HG03139 (cell line): ENCODE results near the gene CLC.
"Not testable (repeated sequence)": the region's sequence is repeated elsewhere in the genome, so short reads cannot be mapped to it uniquely, and the experiment has no call there.

Source experiments
- ATAC-seq: cut with Tn5 transposase; IDR thresholded peaks from one replicate; pipeline ENCODE4 v1.9.1; 2021; ENCODE audit not compliant: unreplicated experiment

The CLC gene

DNA sequence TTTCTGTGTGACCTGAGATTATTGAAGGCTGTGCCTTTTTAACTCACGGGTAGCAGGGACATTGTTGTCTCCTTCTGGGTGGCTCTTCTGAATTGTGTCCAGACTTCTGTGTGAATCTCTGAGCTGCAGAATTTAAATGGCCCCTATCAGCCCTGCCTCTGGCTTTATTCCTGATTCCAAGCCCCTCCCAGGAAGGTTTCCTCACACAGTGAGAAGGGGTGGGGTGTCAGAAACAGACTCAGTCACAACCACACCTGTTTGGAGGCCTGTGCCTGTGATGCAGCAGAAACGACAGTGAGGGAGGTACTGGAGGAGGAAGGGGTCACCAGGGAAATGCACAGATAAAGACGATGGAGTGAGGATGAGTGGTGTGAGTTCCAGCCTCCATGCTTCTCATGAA is at the start of gene CLC:
CLC (minus strand) TSS at position 139 of the 400 bp plus-strand sequence; CDS start at position 62, 77 bp downstream.
- no peak for ATAC-seq

DNA sequence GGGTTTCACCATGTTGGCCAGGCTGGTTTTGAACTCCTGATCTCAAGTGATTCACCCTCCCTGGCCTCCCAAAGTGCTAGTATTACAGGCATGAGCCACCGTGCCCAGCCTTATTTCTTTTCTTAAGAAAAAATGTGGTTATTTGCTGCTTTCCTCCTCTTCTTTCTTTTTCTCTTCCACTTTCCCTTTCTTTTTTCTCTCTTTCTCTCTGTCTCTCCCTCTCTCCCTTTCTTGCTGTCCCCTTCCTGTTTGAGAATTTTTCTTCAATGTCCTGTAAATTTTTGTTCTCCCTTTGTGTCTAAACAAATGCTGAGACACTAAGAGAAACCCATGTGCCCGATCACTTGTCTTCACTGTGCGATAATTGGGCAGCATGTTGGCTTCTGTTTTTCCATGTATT is 43.1 kb upstream of the CLC start:
- ATAC-seq: no peak

DNA sequence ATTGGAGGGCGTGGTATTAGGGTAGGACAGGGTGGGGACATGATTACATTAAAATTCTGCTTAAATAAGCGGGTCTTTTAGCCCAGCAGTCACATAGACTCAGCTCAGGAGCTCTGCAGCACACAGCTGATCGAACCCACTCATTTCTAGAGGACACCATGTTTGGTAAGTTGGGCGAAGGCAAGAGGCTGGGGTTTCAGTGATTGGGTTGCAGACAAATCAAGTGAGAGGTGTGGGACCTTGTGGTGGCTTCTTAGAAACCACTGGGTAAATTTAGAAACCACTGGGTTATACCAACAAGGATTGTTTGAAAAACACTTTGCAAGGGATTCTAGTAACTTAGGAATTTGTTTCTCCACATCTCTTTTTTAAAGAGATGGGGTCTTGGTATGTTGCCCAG is 40.9 kb upstream of the CLC start, which contains the start of gene LEUTX:
LEUTX (plus strand) TSS at position 92 of the 400 bp plus-strand sequence; CDS start at position 159, 67 bp downstream.
- no peak for ATAC-seq

DNA sequence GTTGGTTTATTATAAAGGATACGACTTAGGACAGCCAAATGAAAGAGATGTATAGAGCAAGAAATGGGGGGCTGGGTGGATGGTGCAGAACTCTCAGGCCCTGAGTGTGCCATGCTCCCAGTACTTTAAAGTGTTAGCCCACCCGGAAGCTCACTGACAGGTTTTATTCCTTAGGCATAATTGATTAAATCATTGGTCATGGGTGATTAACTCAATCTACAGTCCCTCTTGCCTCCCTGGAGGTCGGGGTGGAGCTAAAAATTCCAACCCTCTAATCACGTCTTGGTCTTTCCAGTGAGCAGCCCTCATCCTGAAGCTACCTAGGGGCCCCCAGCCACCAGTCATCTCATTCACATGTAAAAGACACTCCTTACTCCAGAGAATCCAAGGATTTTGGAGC is 31.0 kb upstream of the CLC start:
- ATAC-seq: no peak

DNA sequence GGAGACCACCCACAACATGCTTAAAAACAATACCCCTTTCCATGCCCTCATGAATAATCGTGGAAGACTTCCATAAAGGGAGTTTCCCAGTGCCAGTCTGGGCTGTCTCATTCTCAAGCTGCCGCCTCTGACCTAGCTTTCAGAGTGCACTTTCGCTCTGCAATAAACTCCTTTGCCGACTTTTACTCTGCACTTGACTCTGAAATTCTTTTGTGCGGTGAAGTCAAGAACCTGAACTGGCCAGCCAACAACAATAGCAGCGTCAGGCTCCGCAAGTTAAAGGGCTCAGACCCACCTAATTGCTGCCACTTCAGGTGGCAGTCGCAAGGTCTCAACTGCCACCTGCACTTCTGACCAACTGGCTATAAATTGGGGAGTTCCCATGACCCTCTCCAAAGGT is 30.5 kb upstream of the CLC start:
- no peak for ATAC-seq

DNA sequence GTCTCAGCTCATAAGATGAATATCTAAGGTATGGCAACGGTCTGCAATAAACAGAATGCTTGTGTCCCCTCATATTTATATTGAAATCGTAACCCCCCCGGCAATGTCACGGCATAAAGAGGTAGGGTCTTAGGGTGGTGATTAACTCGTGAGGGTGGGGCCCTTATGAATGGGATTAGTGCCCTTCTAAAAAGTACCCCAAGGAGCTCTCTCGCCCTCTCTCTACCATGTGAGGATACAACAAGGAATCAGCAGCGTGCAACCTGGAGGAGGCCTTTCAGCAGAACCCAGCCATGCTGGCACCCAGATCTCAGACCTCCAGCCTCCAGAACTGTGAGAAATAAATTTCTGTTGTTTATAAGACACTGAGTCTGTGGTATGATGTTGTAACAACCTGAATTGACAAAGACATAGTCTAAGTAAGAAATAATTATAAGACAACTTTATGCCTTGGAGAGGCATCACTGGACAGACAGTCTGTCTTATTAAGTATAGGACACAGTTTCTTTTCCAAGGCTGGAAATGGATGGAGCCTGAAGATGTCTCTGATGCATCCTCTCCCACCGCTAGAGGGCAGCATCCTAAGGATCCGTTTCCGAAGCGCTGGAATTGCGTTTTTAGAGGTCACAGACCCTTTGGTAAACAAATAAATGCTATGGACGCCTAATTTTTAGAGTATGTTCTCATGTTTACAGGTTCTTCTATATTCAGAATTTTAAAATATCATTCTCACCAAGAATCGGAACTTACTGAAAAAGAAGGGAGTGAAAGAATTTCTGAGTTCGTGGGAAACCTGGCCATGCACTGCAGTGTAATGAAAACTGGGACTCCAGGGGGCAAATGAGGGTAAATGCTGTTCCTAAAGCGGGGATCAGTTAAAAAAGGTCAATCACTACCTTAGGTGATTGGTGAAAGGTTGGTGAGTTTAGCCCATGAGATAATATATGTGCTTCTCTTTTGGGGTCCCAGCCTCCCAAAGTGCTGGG is 27.6 kb upstream of the CLC start:
- ATAC-seq: no peak

DNA sequence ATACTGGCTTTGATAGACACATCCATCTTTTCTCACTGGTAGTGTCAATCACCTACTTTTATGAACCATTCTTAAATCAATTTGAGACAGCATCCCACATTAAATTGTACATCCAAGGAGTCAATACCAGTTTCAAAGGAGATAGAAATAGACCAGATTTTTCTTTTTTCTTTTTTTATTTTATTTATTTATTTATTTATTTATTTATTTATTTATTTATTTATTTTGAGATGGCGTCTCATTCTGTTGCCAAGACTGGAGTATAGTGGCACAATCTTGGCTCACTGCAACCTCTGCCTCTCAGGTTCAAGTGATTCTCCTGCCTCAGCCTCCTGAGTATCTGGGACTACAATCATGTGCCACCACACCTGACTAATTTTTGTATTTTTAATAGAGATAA is 24.0 kb upstream of the CLC start:
- ATAC-seq: not testable (repeated sequence)

DNA sequence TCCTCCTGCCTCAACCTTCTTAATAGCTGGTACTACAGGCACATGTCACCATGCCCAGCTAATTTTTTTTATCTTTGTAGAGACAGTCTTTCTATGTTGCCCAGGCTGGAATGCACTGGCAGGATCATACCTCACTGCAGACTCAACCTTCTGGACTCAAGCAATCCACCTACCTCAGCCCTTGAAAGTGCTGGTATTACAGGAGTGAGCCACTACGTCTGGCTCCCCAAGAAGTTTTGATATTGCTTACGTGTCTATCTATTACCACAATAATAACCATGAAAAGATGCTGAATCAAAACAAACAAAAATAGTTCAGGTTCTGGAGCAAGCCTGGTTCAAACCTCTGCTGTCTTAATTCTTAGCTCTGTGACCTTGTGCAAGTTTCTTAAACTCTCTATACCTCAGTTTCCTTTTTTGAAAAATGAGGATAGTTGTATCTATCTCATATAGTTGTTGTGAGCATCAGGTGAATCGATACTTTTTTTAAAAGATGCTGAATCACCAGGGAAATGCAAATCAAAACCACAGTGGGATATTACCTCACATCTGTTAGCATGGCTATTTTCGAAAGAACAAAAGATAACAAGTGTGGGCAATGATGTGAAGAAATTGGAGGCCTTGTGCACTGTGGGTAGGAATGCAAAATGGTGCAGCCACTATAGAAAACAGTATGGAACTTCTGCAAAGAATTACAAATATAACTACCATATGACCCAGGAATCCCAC is 21.8 kb upstream of the CLC start:
- no peak for ATAC-seq

DNA sequence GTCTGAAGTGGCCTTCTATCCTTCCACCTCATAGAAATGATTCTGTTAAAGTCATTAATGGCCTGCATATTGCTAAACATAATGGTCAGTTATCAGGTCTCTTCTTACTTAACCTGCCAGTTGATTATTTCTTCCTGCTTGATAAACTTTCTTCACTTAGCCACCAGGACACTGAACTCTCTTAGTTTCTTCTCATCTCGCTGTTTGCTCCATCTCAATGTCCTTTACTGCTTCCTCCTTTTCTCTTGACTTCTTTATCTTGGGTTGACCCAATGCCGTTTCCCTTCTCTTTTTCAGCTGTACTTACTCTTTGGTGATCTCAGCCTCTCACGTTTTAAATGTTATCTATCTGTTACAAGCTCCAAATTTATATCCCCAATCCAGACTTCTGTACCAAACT is 17.1 kb upstream of the CLC start:
- no peak for ATAC-seq

DNA sequence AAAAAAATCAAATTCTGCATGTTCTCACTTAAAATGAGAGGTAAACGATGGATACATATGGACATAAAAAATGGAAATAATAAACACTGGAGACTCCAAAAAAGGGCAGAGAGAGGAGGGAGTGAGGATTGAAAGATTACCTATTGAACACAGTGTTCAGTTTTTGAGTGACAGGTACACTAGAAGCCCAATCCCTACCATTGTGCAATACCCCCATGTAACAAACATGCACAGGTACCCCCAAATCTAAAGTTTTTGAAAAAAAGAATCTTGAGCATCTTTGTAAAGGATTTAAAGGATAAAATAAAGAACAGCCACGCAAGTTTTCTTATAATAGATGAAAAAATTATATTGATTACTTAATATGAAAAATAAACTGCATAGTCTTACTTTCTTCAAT is 16.7 kb upstream of the CLC start:
- ATAC-seq: no peak

DNA sequence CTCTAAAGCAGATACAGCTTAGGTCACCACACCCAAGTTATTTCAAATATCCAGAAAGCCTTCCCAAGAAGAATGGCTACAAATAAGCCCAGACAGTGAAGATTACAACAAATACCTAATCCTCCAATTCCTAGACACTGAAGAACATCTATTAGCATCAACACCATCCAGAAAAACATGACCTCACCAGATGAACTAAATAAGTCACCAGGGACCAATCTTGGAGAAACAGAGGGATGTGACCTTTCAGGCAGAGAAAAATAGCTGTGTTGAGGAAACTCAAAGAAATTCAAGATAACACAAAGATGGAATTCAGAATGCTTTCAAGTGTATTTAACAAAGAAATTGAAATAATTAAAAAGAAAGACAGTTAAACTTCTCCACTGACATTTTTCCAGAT is 15.0 kb upstream of the CLC start:
- ATAC-seq: no peak

DNA sequence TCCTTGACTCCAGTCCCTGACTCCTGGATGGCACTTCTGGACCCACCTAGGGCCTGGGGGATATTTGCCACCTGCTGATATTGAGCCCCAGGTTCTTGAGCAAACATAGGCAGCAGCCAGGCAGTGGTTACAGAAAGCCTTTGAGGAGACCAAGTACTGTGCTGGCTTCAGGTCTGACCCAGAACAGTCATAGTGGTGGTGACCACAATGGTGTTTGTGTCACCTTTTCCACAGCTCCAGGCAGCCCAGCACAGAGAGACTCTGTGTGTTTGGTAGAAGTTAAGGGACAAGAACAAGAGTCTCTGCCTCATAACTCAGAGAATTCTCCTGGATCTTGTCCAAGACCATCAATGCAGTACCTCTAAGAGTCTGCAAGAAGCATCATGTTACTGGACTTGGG is 14.6 kb upstream of the CLC start:
- no peak for ATAC-seq

DNA sequence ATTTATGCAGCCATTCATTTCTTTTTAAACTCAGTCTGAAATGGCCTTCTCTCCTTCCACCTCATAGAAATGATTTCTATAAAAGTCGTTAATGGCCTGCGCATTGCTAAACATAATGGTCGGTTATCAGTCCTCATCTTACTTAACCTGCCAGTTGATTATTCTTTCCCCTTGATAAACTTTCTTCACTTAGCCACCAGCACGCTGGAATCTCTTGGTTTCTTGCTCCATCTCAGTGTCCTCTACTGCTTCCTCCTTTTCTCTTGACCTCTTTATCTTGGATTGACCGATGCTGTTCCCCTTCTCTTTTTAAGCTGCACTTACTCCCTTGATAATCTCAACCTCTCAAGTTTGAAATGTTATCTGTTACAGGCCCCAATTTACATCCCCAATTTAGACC is 12.2 kb upstream of the CLC start:
- no peak for ATAC-seq

DNA sequence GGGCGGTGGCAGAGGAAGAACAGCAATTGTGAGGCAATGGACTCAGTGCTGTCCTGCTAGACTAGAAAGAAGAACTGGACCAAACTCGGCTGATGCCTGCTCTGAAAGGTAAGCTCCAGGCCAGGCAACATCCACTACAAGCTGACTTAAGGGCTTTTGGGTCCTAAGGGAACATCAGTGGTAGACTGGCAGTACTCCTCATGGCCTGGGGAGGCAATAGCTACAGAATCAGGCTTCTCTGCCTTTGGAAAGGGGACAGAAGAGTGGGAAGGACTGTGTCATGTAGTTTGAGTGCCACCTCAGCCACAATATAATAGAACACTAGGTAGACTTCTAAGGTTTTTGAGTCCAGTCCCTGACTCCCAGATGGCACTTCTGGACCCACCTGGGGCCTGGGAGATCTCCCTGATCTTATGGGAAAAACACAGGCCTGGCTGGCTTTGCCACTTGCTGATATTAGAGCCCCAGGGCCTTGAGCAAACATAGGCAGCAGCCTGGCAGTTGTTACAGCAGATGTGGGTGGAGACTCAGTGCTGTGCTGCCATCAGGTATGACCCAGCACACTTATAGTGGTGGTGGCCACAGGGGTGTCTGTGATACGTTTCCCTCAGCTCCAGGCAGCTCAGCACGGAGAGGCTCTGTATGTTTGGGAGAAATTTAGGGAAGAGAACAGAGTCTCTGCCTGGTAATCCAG is 9.2 kb upstream of the CLC start:
- ATAC-seq: no peak

DNA sequence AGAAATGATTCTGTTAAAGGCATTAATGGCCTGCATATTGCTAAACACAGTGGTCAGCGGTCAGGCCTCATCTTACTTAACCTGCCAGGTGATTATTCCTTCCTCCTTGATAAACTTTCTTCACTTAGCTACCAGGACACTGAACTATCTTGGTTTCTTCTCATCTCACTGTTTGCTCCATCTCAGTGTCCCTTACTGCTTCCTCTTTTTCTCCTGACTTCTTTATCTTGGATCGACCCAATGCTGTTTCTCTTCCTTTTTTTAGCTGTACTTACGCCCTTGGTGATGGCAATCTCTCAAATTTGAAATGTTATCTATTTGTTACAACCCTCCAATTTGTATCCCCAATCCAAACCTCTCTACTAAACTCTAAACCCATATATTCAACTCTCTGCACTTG is 7.8 kb upstream of the CLC start:
- no peak for ATAC-seq

DNA sequence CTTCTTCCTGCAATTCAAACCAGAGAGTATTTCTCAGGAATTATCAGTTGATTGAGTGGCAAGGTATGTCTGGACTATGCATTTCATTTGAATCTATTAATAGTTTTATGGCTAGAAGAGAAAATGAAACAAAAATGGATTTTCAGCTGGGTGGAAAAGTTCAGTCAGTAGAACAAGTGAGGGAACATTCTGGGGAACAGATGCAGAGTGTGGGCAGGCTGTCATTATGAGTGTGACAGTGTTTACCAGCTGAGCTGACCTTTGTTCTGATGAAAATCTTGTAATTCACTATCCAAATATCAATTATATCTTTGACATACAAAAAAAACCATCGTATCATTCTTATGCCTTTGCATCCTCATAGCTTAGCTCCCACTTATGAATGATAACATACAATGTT is 2.6 kb upstream of the CLC start:
- no peak for ATAC-seq

DNA sequence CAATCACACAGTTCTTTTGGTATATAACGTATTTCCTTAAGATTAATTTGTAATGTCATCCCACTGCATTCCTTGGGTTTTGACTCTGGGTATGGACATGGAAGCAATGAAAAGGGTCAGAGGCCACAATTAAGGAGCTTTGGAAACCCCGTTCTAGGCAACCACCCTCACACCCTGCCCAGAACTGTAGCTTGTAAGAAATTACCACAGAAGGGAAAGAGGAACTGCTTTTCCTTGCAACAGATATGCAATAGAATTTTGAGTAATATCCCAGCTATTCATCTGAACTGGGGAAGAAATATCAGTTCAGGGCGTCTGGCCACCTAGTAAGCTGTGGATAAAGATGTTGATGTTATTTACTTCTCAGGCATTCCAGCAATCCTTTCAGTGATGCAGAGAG is 985 bp upstream of the CLC start:
- no peak for ATAC-seq

DNA sequence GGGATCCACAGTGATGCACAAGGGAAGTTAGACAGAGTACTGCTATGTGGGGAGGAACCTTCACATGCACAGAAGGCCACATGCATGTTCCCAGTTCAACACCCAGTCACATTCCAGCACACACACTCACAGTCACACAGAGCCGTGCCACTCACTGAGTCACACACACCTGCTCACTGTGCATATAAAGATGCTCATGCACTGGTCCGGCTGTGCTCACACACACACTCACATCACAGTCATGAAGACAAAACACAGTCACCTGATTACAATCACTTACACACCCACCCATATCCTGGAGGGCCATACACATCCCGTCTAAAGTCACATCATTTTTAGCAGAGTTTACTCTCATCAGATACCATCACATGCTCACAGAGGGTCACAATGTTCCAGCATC is 478 bp downstream of the CLC start:
- ATAC-seq: no peak

DNA sequence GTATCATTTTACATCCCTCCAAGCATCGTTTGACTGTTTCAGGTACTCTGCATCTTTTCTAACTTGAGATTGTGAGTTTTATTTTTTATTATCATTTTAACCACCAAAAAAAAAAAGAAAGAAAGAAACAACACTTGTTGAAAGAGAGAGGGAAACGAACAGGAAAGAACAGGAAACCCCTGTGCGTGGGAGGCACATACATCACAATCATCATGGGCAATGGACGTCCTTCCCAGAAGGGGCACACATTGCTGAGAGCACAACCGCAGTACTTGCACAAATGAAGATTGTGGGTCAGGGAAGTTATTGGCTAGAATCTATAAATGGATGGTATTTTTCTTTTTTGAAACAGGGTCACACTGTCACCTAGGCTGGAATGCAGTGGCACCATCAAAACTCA is 1.7 kb downstream of the CLC start:
- no peak for ATAC-seq

DNA sequence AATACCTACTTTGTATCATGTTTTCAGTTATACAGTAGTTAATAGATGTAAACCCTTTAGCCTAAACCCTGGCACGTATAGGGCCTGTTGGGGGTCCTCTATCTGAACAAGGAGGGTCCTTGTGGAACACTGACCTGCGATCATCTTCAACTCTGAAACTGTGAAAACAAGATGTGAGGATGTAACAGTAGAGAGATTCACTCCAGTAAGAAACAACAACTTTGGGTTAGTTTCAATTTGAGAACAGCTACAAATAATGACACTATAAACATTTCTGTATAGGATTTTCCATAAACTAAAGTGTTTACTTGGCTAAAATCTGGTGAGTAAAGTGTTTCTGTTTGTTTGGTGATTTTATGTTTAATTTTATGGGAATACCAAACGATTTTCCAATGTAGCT is 2.1 kb downstream of the CLC start:
- no peak for ATAC-seq

DNA sequence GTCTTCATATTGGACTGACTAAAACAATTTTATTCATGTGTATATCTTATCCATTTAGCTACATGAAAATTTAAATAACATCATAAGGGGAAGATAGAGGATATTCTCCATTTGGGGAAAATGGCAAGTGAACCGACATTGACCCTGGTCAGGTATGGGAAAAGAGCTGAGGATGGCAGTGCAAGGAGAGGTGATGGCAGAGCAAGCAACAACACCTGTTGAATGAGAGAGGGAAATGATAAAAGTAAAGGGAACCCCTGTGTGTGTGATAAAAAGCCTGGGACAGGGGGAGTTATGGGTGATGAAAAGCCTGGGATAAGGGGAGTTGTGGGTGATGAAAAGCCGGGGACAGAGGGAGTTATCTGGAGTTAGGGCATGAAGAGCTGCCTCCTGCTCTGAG is 4.0 kb downstream of the CLC start:
- no peak for ATAC-seq

DNA sequence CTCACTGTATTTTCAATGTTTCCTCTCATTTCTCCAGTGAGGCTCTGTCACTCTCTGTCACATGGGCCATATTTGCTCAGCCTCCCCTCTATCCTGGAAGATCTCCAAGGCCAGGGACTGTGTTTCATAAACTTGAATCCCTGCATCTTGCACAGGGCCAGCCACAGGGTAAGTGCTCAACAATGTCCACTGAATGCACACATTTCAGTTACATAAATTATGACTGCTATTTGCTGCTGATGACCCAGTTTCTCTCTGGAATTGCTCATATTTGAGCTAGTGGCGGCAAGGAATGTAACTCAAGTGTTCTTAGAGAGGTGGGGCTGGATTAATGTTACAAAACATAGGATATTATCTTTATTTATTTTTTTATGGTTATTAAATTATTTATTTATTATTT is 6.1 kb downstream of the CLC start:
- no peak for ATAC-seq
